ENCODE measurements around the gene LYPD6.
"Not testable (repeated sequence)": the region's sequence is repeated elsewhere in the genome, so short reads cannot be mapped to it uniquely, and the experiment has no call there.

Gene LYPD6

GRCh38 chr2:149458502-149458901, 128.1 kb downstream of the LYPD6 start:
- DNase-seq, result no peak

GRCh38 chr2:149463328-149464002, 133.1 kb downstream of the LYPD6 start:
- no peak for DNase-seq

- DNase-seq, result no peak
These were observed 134.0 kb downstream of the LYPD6 start for GRCh38 chr2:149464396-149464795.

- DNase-seq, result no peak
These were observed 135.5 kb downstream of the LYPD6 start for GRCh38 chr2:149465873-149466272.

GRCh38 chr2:149466635-149467034, 136.2 kb downstream of the LYPD6 start:
- DNase-seq, result no peak

- DNase-seq, result no peak
These were observed 137.0 kb downstream of the LYPD6 start for GRCh38 chr2:149467436-149467835.

GRCh38 chr2:149468636-149469035, 138.2 kb downstream of the LYPD6 start:
- no peak for DNase-seq

- DNase-seq, result no peak
These were observed 139.7 kb downstream of the LYPD6 start for GRCh38 chr2:149470046-149470445.

- no peak for DNase-seq
These were observed 142.0 kb downstream of the LYPD6 start for GRCh38 chr2:149472413-149472812.

GRCh38 chr2:149473068-149473467, 142.7 kb downstream of the LYPD6 start:
- no peak for DNase-seq

- no peak for DNase-seq
These were observed 143.1 kb downstream of the LYPD6 start for GRCh38 chr2:149473521-149473920.

GRCh38 chr2:149483004-149483605, 152.7 kb downstream of the LYPD6 start:
- DNase-seq, result no peak

- DNase-seq, result no peak
These were observed 156.3 kb downstream of the LYPD6 start for GRCh38 chr2:149486664-149487063.

GRCh38 chr2:149487189-149487588, 156.8 kb downstream of the LYPD6 start:
- DNase-seq, result no peak

- no peak for DNase-seq
These were observed 158.5 kb downstream of the LYPD6 start for GRCh38 chr2:149488706-149489440.

GRCh38 chr2:149489452-149489851, 159.1 kb downstream of the LYPD6 start:
- DNase-seq, result no peak

GRCh38 chr2:149490296-149490695, 159.9 kb downstream of the LYPD6 start:
- DNase-seq, result no peak

GRCh38 chr2:149492923-149493322, 162.5 kb downstream of the LYPD6 start:
- no peak for DNase-seq

GRCh38 chr2:149499204-149499603, 168.8 kb downstream of the LYPD6 start:
- not testable (repeated sequence) for DNase-seq

- DNase-seq, result not testable (repeated sequence)
These were observed 176.4 kb downstream of the LYPD6 start for GRCh38 chr2:149506808-149507207.

- no peak for DNase-seq
These were observed 177.6 kb downstream of the LYPD6 start for GRCh38 chr2:149507974-149508373.

- no peak for DNase-seq
These were observed 183.1 kb downstream of the LYPD6 start for GRCh38 chr2:149513461-149513860.

Measured in 8988T (cell line).